Suppressor macrophage treated with lipopolysaccharide for 4 hours (primary cell): ENCODE data around the gene UBALD2.
"Not testable (repeated sequence)": the region's sequence is repeated elsewhere in the genome, so short reads cannot be mapped to it uniquely, and the experiment has no call there.

Source experiments
- DNase-seq: peaks from one replicate; pipeline ENCODE4 v3.0.0-alpha.2; 2020

Gene UBALD2

GRCh38 chr17:76264755-76265623, at the start of gene UBALD2:
TSS of gene UBALD2 (plus strand) at chr17:76265348. CDS start at chr17:76265506, 158 bp downstream.
- peak; percentile 100 for DNase-seq

GRCh38 chr17:76217081-76217480, 48.1 kb upstream of the UBALD2 start:
- DNase-seq = no peak

DNA sequence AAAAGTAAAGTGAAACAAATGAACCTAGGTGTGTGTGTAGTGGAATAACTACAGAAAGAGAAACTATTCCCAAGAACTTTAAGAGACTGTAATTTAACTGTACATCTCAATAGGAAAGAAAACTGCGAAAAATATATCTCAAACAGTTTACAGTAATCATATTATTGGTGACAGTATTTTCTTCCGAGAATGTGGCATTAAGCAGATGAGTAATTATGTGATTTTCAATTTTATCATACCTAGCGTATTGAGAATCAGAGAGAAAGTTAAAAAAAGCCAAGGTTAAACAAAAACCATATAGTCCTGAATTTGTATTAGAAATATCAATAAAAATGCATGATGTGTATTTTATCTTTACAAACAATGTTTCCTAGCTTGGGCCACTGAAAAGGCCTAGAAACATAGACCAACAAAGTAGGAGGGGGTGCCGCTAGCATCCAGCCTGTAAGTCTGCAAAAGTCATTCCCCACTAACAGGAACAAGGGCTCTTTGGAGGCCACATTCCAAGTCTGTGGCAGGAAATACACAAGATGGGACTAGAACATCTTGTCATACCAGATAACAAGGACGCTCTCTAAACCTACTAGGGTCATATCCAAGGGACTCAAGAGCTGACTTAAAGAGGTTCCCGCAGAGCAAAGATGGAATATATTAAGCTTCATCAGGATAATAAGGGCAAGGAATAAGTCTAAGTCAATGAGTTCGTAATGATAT, 45.3 kb upstream of the UBALD2 start:
- DNase-seq = no peak

DNA sequence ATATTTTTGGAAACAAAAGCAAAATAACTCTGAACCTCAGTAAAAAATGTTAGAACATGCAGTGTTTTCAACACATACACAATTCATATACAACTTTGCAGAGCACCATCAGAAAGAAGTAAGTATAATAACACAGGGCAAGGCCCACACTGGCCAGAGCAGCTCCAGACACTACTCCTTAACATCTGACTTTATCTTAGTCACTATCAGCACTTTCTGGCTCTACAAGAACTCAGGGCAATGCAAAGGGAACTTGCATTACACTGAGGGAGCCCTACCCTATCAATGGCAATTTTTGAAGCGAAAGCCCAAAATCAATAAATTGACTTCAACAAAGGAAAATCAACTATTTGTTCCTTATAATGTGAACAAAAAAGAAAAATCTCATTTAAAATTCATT, 41.3 kb upstream of the UBALD2 start:
- no peak for DNase-seq

- DNase-seq = not testable (repeated sequence)
These were observed 39.6 kb upstream of the UBALD2 start for GRCh38 chr17:76225373-76226086.

DNA sequence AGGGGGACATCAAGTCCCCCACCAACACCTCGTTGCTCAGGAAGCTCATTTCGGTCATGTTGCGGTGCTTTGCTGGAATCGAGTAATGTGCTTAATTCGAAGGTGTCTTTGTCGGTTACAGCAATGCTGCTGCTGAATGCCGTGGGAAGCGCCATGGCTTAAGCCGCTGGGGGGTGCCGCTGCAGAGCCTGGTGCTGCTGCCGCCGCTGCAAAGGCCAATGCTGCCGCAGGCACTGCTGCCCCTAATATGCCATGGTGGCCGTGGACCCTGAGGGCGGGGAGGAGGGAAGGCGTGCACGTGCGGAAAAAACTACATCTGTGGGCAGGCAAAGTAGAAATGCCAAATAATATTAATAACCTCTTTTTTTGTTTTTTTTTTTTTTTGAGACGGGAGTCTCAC, 38.4 kb upstream of the UBALD2 start:
- DNase-seq = not testable (repeated sequence)

DNA sequence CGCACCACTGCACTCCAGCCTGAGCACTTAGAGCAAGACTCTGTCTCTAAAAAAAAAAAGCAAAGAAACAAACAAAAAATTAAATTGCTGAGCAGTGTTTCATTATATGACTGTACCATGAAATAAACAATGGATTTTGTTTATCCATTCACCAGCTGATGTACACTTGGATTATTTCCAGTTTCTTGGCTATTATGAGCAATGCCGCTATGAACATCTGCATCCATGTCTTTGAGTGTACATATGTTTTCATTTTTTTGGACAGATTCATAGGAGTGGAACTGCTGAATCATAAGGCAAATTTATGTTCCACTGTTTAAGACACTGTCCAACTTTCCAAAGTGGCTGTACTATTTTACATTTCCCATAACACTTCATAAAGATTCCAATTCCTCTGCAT, 32.8 kb upstream of the UBALD2 start:
- DNase-seq = no peak

GRCh38 chr17:76233588-76234353, 31.4 kb upstream of the UBALD2 start:
- DNase-seq = no peak

GRCh38 chr17:76234354-76234679, 30.8 kb upstream of the UBALD2 start:
- no peak for DNase-seq

DNA sequence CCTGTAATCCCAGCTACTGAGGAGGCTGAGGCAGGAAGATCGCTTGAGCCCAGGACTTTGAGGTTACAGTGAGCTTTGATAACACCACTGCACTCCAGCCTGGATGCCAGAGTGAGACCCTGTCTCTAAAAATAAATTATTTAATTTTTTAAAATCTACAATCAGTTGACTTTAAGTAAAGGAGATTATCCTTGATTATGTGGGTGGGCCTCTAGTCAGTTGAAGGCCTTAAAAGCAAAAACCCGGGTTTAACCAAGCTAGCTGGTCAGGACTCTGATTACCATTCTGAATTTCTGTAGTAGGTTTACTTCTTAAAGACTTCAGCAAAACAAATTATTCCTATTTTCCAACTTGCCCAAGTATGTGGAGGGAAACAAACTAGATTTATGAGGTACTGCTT, 29.3 kb upstream of the UBALD2 start:
- no peak for DNase-seq

GRCh38 chr17:76236603-76237002, 28.5 kb upstream of the UBALD2 start:
- DNase-seq = no peak

GRCh38 chr17:76237859-76238313, 27.3 kb upstream of the UBALD2 start:
- no peak for DNase-seq

DNA sequence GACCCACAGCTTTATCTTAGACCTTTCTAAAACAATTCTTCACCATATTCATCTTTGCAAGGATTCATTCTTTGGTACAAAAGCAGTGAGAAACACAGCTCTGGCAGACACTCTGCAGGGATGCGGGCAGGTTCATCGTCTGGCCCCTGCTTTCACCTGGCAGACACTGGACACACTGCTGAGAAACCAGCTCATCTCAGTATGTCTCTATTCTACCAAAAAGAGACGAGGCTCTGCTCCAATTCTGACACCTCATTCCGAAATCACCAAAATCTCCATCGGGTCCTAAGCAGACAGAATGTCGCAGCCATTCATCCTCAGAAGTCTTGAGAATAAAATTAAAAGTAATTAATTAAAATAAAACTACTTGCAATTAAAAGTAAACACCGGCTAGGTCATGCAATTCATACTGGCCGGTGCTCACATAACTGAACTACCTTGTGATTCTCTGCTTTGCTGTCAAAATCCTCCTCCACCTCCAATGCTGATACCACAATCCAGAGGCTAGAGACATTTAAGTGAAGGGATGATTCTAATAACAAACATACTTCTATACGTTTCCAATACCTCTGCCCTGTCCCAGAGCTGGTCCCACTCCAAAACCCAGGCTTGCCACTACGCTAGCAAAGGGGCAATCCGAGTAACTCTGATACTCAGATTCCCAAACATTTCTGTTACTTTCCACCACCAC, 26.2 kb upstream of the UBALD2 start:
- DNase-seq = no peak

DNA sequence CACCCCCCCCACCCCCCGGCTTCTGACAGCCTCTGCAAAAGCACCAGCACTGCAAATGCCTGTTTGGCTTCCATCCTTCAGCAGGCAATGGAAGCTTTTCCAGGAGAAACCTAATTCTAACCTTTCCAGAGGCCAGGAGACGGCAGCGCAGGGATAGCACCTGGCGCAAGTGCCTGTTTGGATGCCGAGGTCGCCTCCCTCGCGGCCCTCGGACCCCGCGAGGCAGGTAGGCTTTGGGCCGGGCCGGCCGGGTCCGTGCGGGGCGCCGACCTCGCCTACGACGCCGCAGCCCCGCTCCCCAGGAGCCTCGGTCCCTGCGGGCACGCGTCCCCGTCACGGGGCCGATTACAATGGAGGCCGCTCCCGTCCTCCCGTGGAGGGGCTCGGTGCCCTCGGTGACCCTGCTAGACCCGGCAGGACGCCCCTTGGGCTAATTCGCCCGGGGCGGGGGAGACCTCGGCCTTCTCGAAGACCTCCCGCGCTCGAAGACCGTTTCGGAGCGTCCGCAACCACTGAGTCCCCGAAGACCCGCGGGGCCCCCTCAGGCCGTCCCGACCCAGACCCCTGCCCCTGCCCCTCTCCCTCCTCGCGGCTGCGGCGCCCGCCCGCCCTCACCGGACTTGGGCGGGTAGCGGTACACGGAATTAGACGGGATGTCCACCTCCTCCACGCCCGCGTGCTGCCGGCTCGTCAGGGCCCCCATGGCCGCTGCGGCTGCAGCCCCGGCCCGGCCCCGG, 25.4 kb upstream of the UBALD2 start:
- no peak for DNase-seq

- peak; percentile 66 for DNase-seq
These were observed 24.5 kb upstream of the UBALD2 start, which contains the start of gene RNF157 for GRCh38 chr17:76240461-76241203. TSS of gene RNF157 (minus strand) at chr17:76240493. CDS start at chr17:76240240, 253 bp downstream.

DNA sequence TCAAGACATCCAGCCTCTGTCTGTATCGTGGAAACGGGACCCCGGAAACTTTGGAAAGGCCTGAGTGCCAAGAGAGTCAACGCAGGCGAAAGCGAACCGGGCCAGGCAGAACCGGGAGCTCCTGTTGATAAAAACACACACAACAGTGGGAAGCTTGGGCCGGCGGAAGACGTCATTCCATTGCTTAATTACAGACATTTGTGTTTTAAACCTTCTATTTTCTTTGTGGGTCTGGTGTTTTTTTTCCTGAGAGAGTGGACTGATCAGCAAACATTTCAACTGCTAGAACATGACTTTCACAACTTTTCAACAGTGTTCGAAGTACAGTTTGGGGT, 24.0 kb upstream of the UBALD2 start:
- peak; percentile 11 for DNase-seq

DNA sequence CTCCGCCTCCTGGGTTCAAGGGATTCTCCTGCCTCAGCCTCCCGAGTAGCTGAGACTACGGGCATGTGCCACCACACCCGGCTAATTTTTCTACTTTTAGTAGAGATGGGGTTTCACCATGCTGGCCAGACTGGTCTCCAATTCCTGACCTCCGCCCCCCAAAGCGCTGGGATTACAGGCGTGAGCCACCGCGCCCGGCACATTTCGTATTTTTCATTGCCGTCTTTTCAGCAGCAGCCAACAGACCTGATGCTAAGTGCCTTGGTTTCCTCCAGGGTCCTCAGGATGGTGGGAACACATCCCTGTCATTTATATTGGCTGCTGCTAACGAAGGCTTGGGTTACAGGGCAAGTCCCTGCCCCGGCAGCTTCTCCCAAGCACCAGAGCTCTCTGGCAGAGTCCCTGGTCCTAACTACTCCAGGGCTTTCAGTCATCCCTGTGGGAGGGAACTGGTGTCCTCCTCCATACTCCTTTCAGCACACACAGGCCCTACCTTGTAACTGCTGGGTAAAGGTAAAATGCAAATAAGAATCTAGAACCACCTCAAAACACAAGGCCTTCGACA, 23.4 kb upstream of the UBALD2 start:
- DNase-seq = no peak

DNA sequence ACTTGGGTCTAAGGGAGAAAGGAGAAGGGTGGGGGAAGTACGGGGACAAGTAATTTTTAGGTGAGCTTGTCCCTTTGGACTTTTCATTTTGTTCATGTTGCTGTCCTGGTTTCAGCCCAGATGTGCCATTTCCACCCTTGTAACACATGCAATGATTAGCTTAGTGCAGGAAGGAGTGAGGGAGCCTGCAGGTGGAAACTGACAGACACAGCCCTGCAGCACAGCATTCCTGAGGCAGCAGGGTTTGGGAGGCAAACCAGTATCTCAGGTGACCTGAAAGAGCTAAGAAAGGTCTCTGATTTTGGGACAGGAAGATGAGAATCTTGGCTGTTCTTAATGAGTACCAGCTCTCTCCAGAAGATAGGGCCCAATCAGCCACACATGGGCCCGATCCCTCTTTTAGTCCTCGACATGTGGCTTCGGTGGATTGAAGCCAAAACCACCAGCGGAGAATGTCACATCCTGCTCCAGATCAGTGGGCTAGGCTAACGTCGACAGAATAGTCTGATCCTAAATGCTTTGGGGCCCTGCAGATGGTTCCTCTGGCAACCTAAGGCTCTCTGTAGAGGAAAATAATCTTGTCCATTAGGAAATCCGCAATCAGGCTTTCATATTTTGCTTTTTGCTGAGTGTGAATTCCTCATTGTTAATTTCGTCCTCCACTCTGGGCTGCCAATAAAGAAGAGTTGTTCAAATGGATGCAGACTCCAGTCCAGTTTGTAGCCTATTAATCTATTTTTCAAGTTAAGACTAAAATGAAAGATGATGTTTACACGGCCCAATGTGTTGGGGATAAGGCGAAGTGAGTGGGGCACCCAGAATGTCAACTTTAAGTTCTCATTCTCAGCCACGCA, 21.1 kb upstream of the UBALD2 start:
- no peak for DNase-seq

- DNase-seq = not testable (repeated sequence)
These were observed 20.4 kb upstream of the UBALD2 start for GRCh38 chr17:76244721-76245120.
